Naive thymus-derived CD4-positive, alpha-beta T cell (primary cell): Measurements from ENCODE around the gene SMPD3. TPM values are rescaled to one million over a fixed set of nuclear protein-coding genes. Genes with fewer than 3 reads are reported as not detected.
A peak's percentile ranks its signal among the peaks of the same experiment; 100 is the strongest.

Experiments used
- ATAC-seq: fragments of 150-1000 bp; cut with Tn5 transposase; 2 replicates; pipeline ENCODE4 v1.10.0; 2021; ENCODE audit warnings: mild to moderate bottlenecking, moderate library complexity
- CTCF ChIA-PET: fragments of 350-600 bp; sonication (Branson Sonifier 250); formaldehyde crosslinking; loops from one replicate; lab custom pipeline; 2021; ENCODE audit warnings: antibody characterized with exemption; lab: Charles Lee
- POLR2A ChIA-PET: fragments of 350-600 bp; sonication (Branson Sonifier 250); formaldehyde crosslinking; loops from one replicate; lab custom pipeline; 2021; ENCODE audit warnings: antibody characterized with exemption, inconsistent platforms; lab: Charles Lee
- DNase-seq, 9 donors: peaks; one replicate each; pipeline versions ENCODE4 v3.0.0 to v3.0.0-alpha.2; 2020 to 2022; ENCODE audit warnings: mixed read lengths in 1 of 9
- H3K27ac ChIP-seq: one replicate; pipeline ENCODE4 v1.7.0; 2013; ENCODE audit warnings: mild to moderate bottlenecking, low read depth, low read length, moderate library complexity
- H3K27me3 ChIP-seq, 2 donors: one replicate each; pipeline ENCODE4 v1.7.0; 2013; ENCODE audit warnings: low read length in 2 of 2, mild to moderate bottlenecking in 2 of 2, moderate library complexity in 2 of 2; ENCODE audit not compliant: control insufficient read depth in 2 of 2, insufficient read depth in 2 of 2
- H3K36me3 ChIP-seq, 3 experiments: 1 replicate in 2 of 3; 2 replicates in 1 of 3; pipeline ENCODE4 v1.7.0; 2013; ENCODE audit warnings: low read length in 3 of 3, mild to moderate bottlenecking in 3 of 3, moderate library complexity in 1 of 3; ENCODE audit not compliant: insufficient read depth in 3 of 3, control insufficient read depth in 2 of 3
- H3K4me1 ChIP-seq, 2 donors: one replicate each; pipeline ENCODE4 v1.7.0; 2013; ENCODE audit warnings: low read length in 2 of 2, mild to moderate bottlenecking in 2 of 2, moderate library complexity in 1 of 2; ENCODE audit not compliant: control insufficient read depth in 2 of 2, insufficient read depth in 2 of 2
- H3K4me3 ChIP-seq: 2 replicates; pipeline ENCODE4 v1.7.0; 2013; ENCODE audit warnings: mild to moderate bottlenecking, low read length
- H3K9me3 ChIP-seq, 3 experiments: 1 replicate in 2 of 3; 2 replicates in 1 of 3; pipeline ENCODE4 v1.7.0; 2013; ENCODE audit warnings: low read length in 3 of 3; ENCODE audit not compliant: control insufficient read depth in 2 of 3
- H3K27ac Mint-ChIP-seq, 9 donors: one replicate each; pipeline ENCODE4 v1.8.0; 2020 to 2022; ENCODE audit warnings: mixed read lengths in 9 of 9, mild to moderate bottlenecking in 8 of 9, moderate library complexity in 5 of 9, inconsistent platforms in 2 of 9
- H3K27me3 Mint-ChIP-seq, 5 donors: one replicate each; pipeline ENCODE4 v1.8.0; 2021 to 2022; ENCODE audit warnings: mixed read lengths in 5 of 5, mild to moderate bottlenecking in 1 of 5
- H3K36me3 Mint-ChIP-seq, 5 donors: one replicate each; pipeline ENCODE4 v1.8.0; 2020 to 2022; ENCODE audit warnings: mixed read lengths in 5 of 5, mild to moderate bottlenecking in 3 of 5, inconsistent platforms in 1 of 5
- H3K4me1 Mint-ChIP-seq, 7 donors: one replicate each; pipeline ENCODE4 v1.8.0; 2020 to 2022; ENCODE audit warnings: mixed read lengths in 7 of 7, mild to moderate bottlenecking in 3 of 7, inconsistent platforms in 1 of 7
- H3K4me3 Mint-ChIP-seq, 10 donors: one replicate each; pipeline ENCODE4 v1.8.0; 2020 to 2022; ENCODE audit warnings: mild to moderate bottlenecking in 10 of 10, mixed read lengths in 10 of 10, moderate library complexity in 6 of 10, inconsistent platforms in 2 of 10
- H3K9me3 Mint-ChIP-seq, 11 donors: one replicate each; pipeline ENCODE4 v1.8.0; 2020 to 2022; ENCODE audit warnings: mixed read lengths in 11 of 11, mild to moderate bottlenecking in 4 of 11, inconsistent platforms in 1 of 11, moderate library complexity in 1 of 11
- intact Hi-C, 2 donors: fragments of 100-400 bp; cut with micrococcal nuclease; formaldehyde crosslinking; loops; one replicate each; pipeline ENCODE4 v1.15.1; 2023
- polyA plus RNA-seq, 2 donors: library from polyadenylated mRNA; unstranded; fragments of 300-500 nt; fragmentation: Illumina TruSeq; gene quantifications; one replicate each; pipeline ENCODE4 v1.2.3, GENCODE V29; 2021
- total RNA-seq, 6 experiments: library from RNA in 5 of 6; stranded (reverse) in 5 of 6; gene quantifications; 1 replicate in 5 of 6; 2 replicates in 1 of 6; pipeline ENCODE4 v1.2.3 and lab custom pipeline; 2021 to 2026

Gene SMPD3
- total and polyA plus RNA-seq, 7 experiments from 2014 or later, result 0.32 to 6.1 (median 1.8) TPM

- Histone ChIP-seq H3K4me3 (no peak overlapping the region), H3K27me3 (no peaks in the 10 kb centered on the region), H3K9me3 (no peaks in the 10 kb centered on the region), H3K36me3 (no peaks in the 10 kb centered on the region), H3K4me1 (peaks cover 0 to 13% of the 10 kb centered on the region in 2 donors), H3K27ac (no peak overlapping the region)
- Mint-ChIP-seq H3K4me1 (peaks cover 4 to 22% (median 12%) of the 10 kb centered on the region in 7 donors), H3K4me3 (no peak overlapping the region), H3K27ac (no peak overlapping the region), H3K27me3 (peaks cover 0 to 32% (median 0%) of the 10 kb centered on the region in 5 donors), H3K9me3 (no peaks in the 10 kb centered on the region), H3K36me3 (no peaks in the 10 kb centered on the region)
- ChIA-PET CTCF (interaction anchor here (0.9 to 1.1 kb wide), 2 partner anchors 12 to 143 kb away, joined by 3 read pairs; no protein-coding TSS in a partner anchor), POLR2A (interaction anchor here (0.8 kb wide), 1 partner anchor 28 kb away, joined by 4 read pairs; no protein-coding TSS in a partner anchor)
- intact Hi-C loops, result no loop called here
- DNase-seq (peak in 1 of 9 donors; percentile 0), ATAC-seq (no peak)
Observed at GRCh38 chr16:68384288-68385161, 63.8 kb downstream of the SMPD3 start.

- no peak overlapping the region for H3K27ac Mint-ChIP-seq
- Histone ChIP-seq H3K9me3 (no peaks in the 10 kb centered on the region), H3K27me3 (no peaks in the 10 kb centered on the region), H3K27ac (no peak overlapping the region), H3K36me3 (no peaks in the 10 kb centered on the region), H3K4me1 (peaks cover 0 to 19% of the 10 kb centered on the region in 2 donors), H3K4me3 (no peak overlapping the region)
- no peaks in the 10 kb centered on the region for H3K36me3 Mint-ChIP-seq
- no peaks in the 10 kb centered on the region for H3K9me3 Mint-ChIP-seq
- intact Hi-C loops, result no loop called here
- CTCF ChIA-PET, result interaction anchor here (1.1 kb wide), 1 partner anchor 13 kb away, joined by 3 read pairs; no protein-coding TSS in a partner anchor
- peak in 1 of 9 donors; percentile 2 for DNase-seq
- peaks cover 0 to 32% (median 0%) of the 10 kb centered on the region in 5 donors for H3K27me3 Mint-ChIP-seq
- H3K4me3 Mint-ChIP-seq, result no peak overlapping the region
- POLR2A ChIA-PET, result interaction anchor here (0.8 kb wide), 1 partner anchor 28 kb away, joined by 4 read pairs; no protein-coding TSS in a partner anchor
- peaks cover 4 to 29% (median 17%) of the 10 kb centered on the region in 7 donors for H3K4me1 Mint-ChIP-seq
- no peak for ATAC-seq
Observed at GRCh38 chr16:68383858-68384257, 64.5 kb downstream of the SMPD3 start.

GRCh38 chr16:68382296-68382718 is 66.0 kb downstream of the SMPD3 start:
- H3K4me1 Mint-ChIP-seq, result peaks cover 4 to 32% (median 20%) of the 10 kb centered on the region in 7 donors
- H3K27ac Mint-ChIP-seq, result no peak overlapping the region
- H3K36me3 Mint-ChIP-seq, result no peaks in the 10 kb centered on the region
- H3K9me3 ChIP-seq, result no peaks in the 10 kb centered on the region
- no peaks in the 10 kb centered on the region for H3K27me3 ChIP-seq
- ATAC-seq, result peak; percentile 49
- intact Hi-C loops, result no loop called here
- no peak overlapping the region for H3K4me3 Mint-ChIP-seq
- no peaks in the 10 kb centered on the region for H3K9me3 Mint-ChIP-seq
- H3K4me3 ChIP-seq, result no peak overlapping the region
- peak in 1 of 9 donors; percentile 7 for DNase-seq
- H3K4me1 ChIP-seq, result peaks cover 0 to 24% of the 10 kb centered on the region in 2 donors
- ChIA-PET POLR2A (no interaction called here), CTCF (interaction anchor here (0.7 kb wide), 1 partner anchor 903 kb away, joined by 3 read pairs; no protein-coding TSS in a partner anchor)
- H3K27ac ChIP-seq, result no peak overlapping the region
- H3K27me3 Mint-ChIP-seq, result peaks cover 0 to 32% (median 0%) of the 10 kb centered on the region in 5 donors
- H3K36me3 ChIP-seq, result no peaks in the 10 kb centered on the region

- intact Hi-C loops, result no loop called here
- no peak overlapping the region for H3K27ac Mint-ChIP-seq
- POLR2A ChIA-PET, result no interaction called here
Observed at GRCh38 chr16:68381363-68381724, 67.0 kb downstream of the SMPD3 start.

GRCh38 chr16:68380676-68381362 is 67.5 kb downstream of the SMPD3 start:
- Mint-ChIP-seq H3K27ac (peak overlapping the region in 1 of 9 donors; percentile 66), H3K4me1 (peaks cover 4 to 32% (median 20%) of the 10 kb centered on the region in 7 donors), H3K36me3 (no peaks in the 10 kb centered on the region), H3K9me3 (no peaks in the 10 kb centered on the region), H3K27me3 (peaks cover 0 to 36% (median 0%) of the 10 kb centered on the region in 5 donors), H3K4me3 (no peak overlapping the region)
- Histone ChIP-seq H3K4me3 (no peak overlapping the region), H3K27me3 (no peaks in the 10 kb centered on the region), H3K9me3 (no peaks in the 10 kb centered on the region), H3K27ac (no peak overlapping the region), H3K36me3 (no peaks in the 10 kb centered on the region), H3K4me1 (peaks cover 0 to 24% of the 10 kb centered on the region in 2 donors)
- ATAC-seq (no peak), DNase-seq (peak in 1 of 9 donors; percentile 2)
- intact Hi-C loops, result no loop called here
- ChIA-PET POLR2A (no interaction called here), CTCF (interaction anchor here (1.2 kb wide), 1 partner anchor 12 kb away, joined by 5 read pairs; no protein-coding TSS in a partner anchor)

More at GRCh38 chr16:68381363-68381724, 67.0 kb downstream of the SMPD3 start:
- H3K36me3 Mint-ChIP-seq, result no peaks in the 10 kb centered on the region
- Histone ChIP-seq H3K4me1 (peaks cover 0 to 24% of the 10 kb centered on the region in 2 donors), H3K27ac (no peak overlapping the region), H3K4me3 (no peak overlapping the region), H3K27me3 (no peaks in the 10 kb centered on the region), H3K36me3 (no peaks in the 10 kb centered on the region), H3K9me3 (no peaks in the 10 kb centered on the region)
- H3K27me3 Mint-ChIP-seq, result peaks cover 0 to 32% (median 0%) of the 10 kb centered on the region in 5 donors
- ATAC-seq (no peak), DNase-seq (no peak)
- CTCF ChIA-PET, result interaction anchor here (1.2 kb wide), 1 partner anchor 13 kb away, joined by 5 read pairs; no protein-coding TSS in a partner anchor
- peaks cover 4 to 32% (median 20%) of the 10 kb centered on the region in 7 donors for H3K4me1 Mint-ChIP-seq
- H3K4me3 Mint-ChIP-seq, result no peak overlapping the region
- no peaks in the 10 kb centered on the region for H3K9me3 Mint-ChIP-seq

- intact Hi-C loops, result no loop called here
- H3K4me1 Mint-ChIP-seq, result peaks cover 4 to 32% (median 20%) of the 10 kb centered on the region in 7 donors
- H3K9me3 Mint-ChIP-seq, result no peaks in the 10 kb centered on the region
- H3K36me3 ChIP-seq, result no peaks in the 10 kb centered on the region
- ChIA-PET POLR2A (no interaction called here), CTCF (no interaction called here)
- H3K9me3 ChIP-seq, result no peaks in the 10 kb centered on the region
- H3K27me3 ChIP-seq, result no peaks in the 10 kb centered on the region
- peaks cover 0 to 24% of the 10 kb centered on the region in 2 donors for H3K4me1 ChIP-seq
- H3K27ac ChIP-seq, result no peak overlapping the region
- H3K4me3 ChIP-seq, result no peak overlapping the region
- ATAC-seq (no peak), DNase-seq (no peak)
- H3K4me3 Mint-ChIP-seq, result no peak overlapping the region
- H3K27me3 Mint-ChIP-seq, result peaks cover 0 to 36% (median 0%) of the 10 kb centered on the region in 5 donors
- H3K36me3 Mint-ChIP-seq, result no peaks in the 10 kb centered on the region
- peak overlapping the region in 1 of 9 donors; percentile 66 for H3K27ac Mint-ChIP-seq
Observed at GRCh38 chr16:68380348-68380670, 68.0 kb downstream of the SMPD3 start.
